K562 (cell line): Measurements from ENCODE around the gene FAM53B. TPM values are rescaled to one million over a fixed set of nuclear protein-coding genes. Genes with fewer than 3 reads are reported as not detected.

Experiments
- ATAC-seq: fragments of 200-7000 bp; cut with Tn5 transposase; 3 replicates; pipeline ENCODE4 v1.9.1; 2020; ENCODE audit warnings: moderate library complexity
- BruUV-seq: library from RNA; stranded (reverse); fragments of 400-500 nt; replicated peaks from 2 replicates; lab custom pipeline; 2021; lab: Mats Ljungman, UMichigan
- CTCF ChIA-PET: fragments of 300-600 bp; formaldehyde crosslinking; extraction: SDS; loops from one replicate; lab custom pipeline; 2021; ENCODE audit warnings: low intra/inter-chr PET ratio; lab: Yijun Ruan, JAX
- POLR2A ChIA-PET: fragments of 300-600, 350-650 bp; sonication (Branson Sonifier 250); formaldehyde crosslinking; extraction: SDS; loops from one replicate; lab custom pipeline; 2021; ENCODE audit warnings: antibody characterized with exemption, inconsistent platforms; lab: Yijun Ruan, JAX
- DNase-seq, 4 experiments: peaks; one replicate each; pipeline versions ENCODE4 v3.0.0 to v3.0.0-alpha.2; 2011 to 2018; ENCODE audit warnings: low spot score in 3 of 4, mixed read lengths in 3 of 4; ENCODE audit errors: extremely low read depth in 1 of 4
- FAIRE-seq: peaks from 2 replicates; lab custom pipeline; 2011; peaks lifted over from hg19 to GRCh38; lab: Jason Lieb, UNC
- H2AFZ ChIP-seq: 2 replicates; pipeline ENCODE4 v1.6.0; 2011; ENCODE audit warnings: low read depth, low read length, control low read depth, inconsistent platforms
- H3K27ac ChIP-seq: fragments of 200-600 bp; 3 replicates; pipeline ENCODE4 v1.8.0; 2011; ENCODE audit warnings: low read depth, mild to moderate bottlenecking, control low read depth, inconsistent platforms, low read length, moderate library complexity, mixed read lengths; ENCODE audit errors: extremely low read depth
- H3K27me3 ChIP-seq, 2 experiments: fragments of 300-600 bp in 1 of 2; 2 replicates in 1 of 2; 3 replicates in 1 of 2; pipeline versions ENCODE4 v1.6.0 to v1.8.0; 2011; ENCODE audit warnings: inconsistent platforms in 2 of 2, low read length in 2 of 2, mild to moderate bottlenecking in 1 of 2, mixed read lengths in 1 of 2, moderate library complexity in 1 of 2; ENCODE audit not compliant: control insufficient read depth in 2 of 2, insufficient read depth in 2 of 2
- H3K36me3 ChIP-seq: fragments of 300-600 bp; 3 replicates; pipeline ENCODE4 v1.8.0; 2011; ENCODE audit warnings: mild to moderate bottlenecking, low read length, inconsistent platforms; ENCODE audit not compliant: control insufficient read depth, insufficient read depth
- H3K4me1 ChIP-seq, 2 experiments: fragments of 200-600 bp in 1 of 2; replicated peaks in 1 of 2; 2 replicates in 1 of 2; 3 replicates in 1 of 2; pipeline versions ENCODE4 v1.5.1 to v1.8.0; 2011; ENCODE audit warnings: inconsistent platforms in 2 of 2, low read length in 2 of 2, mild to moderate bottlenecking in 1 of 2, mixed read lengths in 1 of 2, moderate library complexity in 1 of 2; ENCODE audit not compliant: control insufficient read depth in 2 of 2, insufficient read depth in 2 of 2
- H3K4me2 ChIP-seq: 2 replicates; pipeline ENCODE4 v1.6.1; 2011; ENCODE audit warnings: low read length, control low read depth, inconsistent platforms, mixed read lengths; ENCODE audit not compliant: insufficient read depth
- H3K4me3 ChIP-seq: fragments of 200-600 bp; sonication (generic), shearing (Covaris generic); 2 replicates; pipeline ENCODE4 v1.5.1; 2016; ENCODE audit warnings: control low read depth, inconsistent platforms
- H3K79me2 ChIP-seq: fragments of 200-600 bp; 3 replicates; pipeline ENCODE4 v1.8.0; 2011; ENCODE audit warnings: low read length, inconsistent platforms; ENCODE audit not compliant: control insufficient read depth, insufficient read depth
- H3K9ac ChIP-seq, 2 experiments: 2 replicates each; pipeline versions ENCODE4 v1.6.0 to v1.6.1; 2011; ENCODE audit warnings: low read depth in 2 of 2, low read length in 2 of 2, control low read depth in 1 of 2, inconsistent platforms in 1 of 2, mild to moderate bottlenecking in 1 of 2, mixed read lengths in 1 of 2; ENCODE audit not compliant: insufficient read depth in 1 of 2
- H3K9me1 ChIP-seq: one replicate; pipeline ENCODE4 v1.6.0; 2011; ENCODE audit warnings: inconsistent platforms, mild to moderate bottlenecking, low read length, moderate library complexity; ENCODE audit not compliant: control insufficient read depth, insufficient read depth
- H3K9me3 ChIP-seq: replicated peaks from 2 replicates; pipeline ENCODE4 v1.5.1; 2011; ENCODE audit warnings: low read depth, low read length, inconsistent platforms; ENCODE audit not compliant: control insufficient read depth, insufficient read depth
- H4K20me1 ChIP-seq: replicated peaks from 2 replicates; pipeline ENCODE4 v1.6.1; 2011; ENCODE audit warnings: low read length, inconsistent platforms, mixed read lengths; ENCODE audit not compliant: control insufficient read depth, insufficient read depth
- CEBPG ChIP-seq, 3 experiments: fragments of 200-800 bp in 1 of 3; sonication (Bioruptor generic) in 1 of 3; sonication (generic) in 1 of 3; formaldehyde crosslinking in 1 of 3; IDR thresholded peaks in 2 of 3; conservative IDR thresholded peaks in 1 of 3; 2 replicates each; pipeline versions ENCODE4 v1.6.1 to v1.8.0; 2016 to 2022; ENCODE audit warnings: missing compliant biosample characterization in 2 of 3, missing genetic modification characterization in 2 of 3, mild to moderate bottlenecking in 1 of 3, missing genetic modification reagents in 1 of 3
- EGR1 ChIP-seq: fragments of 450-650 bp; conservative IDR thresholded peaks from 2 replicates; pipeline ENCODE4 v1.6.1; 2017; ENCODE audit warnings: mild to moderate bottlenecking
- FOS ChIP-seq: IDR thresholded peaks from 3 replicates; pipeline ENCODE4 v1.6.1; 2011; ENCODE audit not compliant: insufficient read length; ENCODE audit errors: extremely low read depth
- HDAC3 ChIP-seq: fragments of 450-650 bp; IDR thresholded peaks from 2 replicates; pipeline ENCODE4 v1.6.1; 2018; ENCODE audit warnings: borderline replicate concordance, mild to moderate bottlenecking, moderate library complexity; ENCODE audit not compliant: partially characterized antibody
- SMAD4 ChIP-seq: fragments of 250-450 bp; sonication (Bioruptor Pico); conservative IDR thresholded peaks from 2 replicates; pipeline ENCODE4 v1.8.0; 2021; ENCODE audit warnings: inconsistent platforms, mild to moderate bottlenecking, moderate library complexity
- SNRNP70 ChIP-seq: fragments of 200-400 bp; formaldehyde crosslinking; optimal IDR thresholded peaks from 2 replicates; pipeline ENCODE3; 2017; ENCODE audit warnings: low read depth, low read length
- TCF3 ChIP-seq: sonication (generic); formaldehyde crosslinking; IDR thresholded peaks from 2 replicates; pipeline ENCODE4 v1.4.0; 2020; ENCODE audit warnings: mild to moderate bottlenecking, missing genetic modification reagents
- ZNF197 ChIP-seq: fragments of 200-800 bp; sonication (Bioruptor generic); IDR thresholded peaks from 2 replicates; pipeline ENCODE4 v1.6.1; 2016; ENCODE audit warnings: low read depth, missing genetic modification characterization, missing compliant biosample characterization
- ZNF224 ChIP-seq: sonication (generic); formaldehyde crosslinking; IDR thresholded peaks from 2 replicates; pipeline ENCODE4 v1.8.0; 2022; ENCODE audit warnings: mild to moderate bottlenecking, missing genetic modification reagents
- ZNF586 ChIP-seq: fragments of 450-650 bp; formaldehyde crosslinking; conservative IDR thresholded peaks from 2 replicates; pipeline ENCODE4 v1.4.0; 2020; ENCODE audit warnings: mild to moderate bottlenecking, moderate library complexity
- ZNF75A ChIP-seq: fragments of 450-650 bp; formaldehyde crosslinking; IDR thresholded peaks from 2 replicates; pipeline ENCODE4 v1.4.0; 2020; ENCODE audit warnings: mild to moderate bottlenecking
- WGBS: fragments of 100-300 bp; shearing (Covaris generic); methylation state at CpG from one replicate; pipeline ENCODE4 v1.1.6; 2016; ENCODE audit warnings: low coverage, mixed read lengths; ENCODE audit not compliant: insufficient coverage; ENCODE audit errors: missing lambda C conversion rate; 5-methylcytosine and 5-hydroxymethylcytosine counted together
- in situ Hi-C: fragments of 300-500 bp; cut with MboI; formaldehyde crosslinking; loops from 4 replicates; pipeline ENCODE4 v1.15.0; 2018; ENCODE audit warnings: inconsistent platforms, mixed read lengths
- intact Hi-C: fragments of 100-400 bp; cut with micrococcal nuclease; formaldehyde crosslinking; loops from 2 replicates; pipeline ENCODE4 v1.14.2; 2022
- polyA plus RNA-seq, 8 experiments: library from polyadenylated mRNA; depleted of rRNA in 4 of 8; stranded (reverse) in 5 of 8; unstranded in 3 of 8; fragments of >200 nt; fragmentation: Nextera tagmentation in 2 of 8; fragmentation: Illumina TruSeq in 1 of 8; extraction: Ambion mirVana in 2 of 8; extraction: Trizol in 1 of 8; gene quantifications; 2 replicates each; pipeline versions ENCODE4 v1.2.1 to v1.2.3, GENCODE V29; 2011 to 2014; ENCODE audit warnings: inconsistent platforms in 1 of 8, missing spikeins in 1 of 8
- total RNA-seq, 7 experiments: library from RNA; depleted of rRNA in 6 of 7; stranded (reverse); fragments of >200 nt in 6 of 7; fragmentation: Illumina TruSeq in 2 of 7; extraction: Trizol in 2 of 7; gene quantifications; 2 replicates each; pipeline versions ENCODE4 v1.2.1 to v1.2.3, GENCODE V29; 2011 to 2021; ENCODE audit warnings: low replicate concordance in 1 of 7
- TF ChIP-seq, protein P1 (sequence below): fragments of 250-450 bp; sonication (Bioruptor Pico); IDR thresholded peaks from 2 replicates; pipeline ENCODE4 v1.4.0; 2020; ENCODE audit warnings: mild to moderate bottlenecking, moderate library complexity
- TF ChIP-seq, protein P2 (sequence below): fragments of 250-450 bp; sonication (Bioruptor Pico); IDR thresholded peaks from 2 replicates; pipeline ENCODE4 v1.5.1; 2021; ENCODE audit warnings: mild to moderate bottlenecking
- TF ChIP-seq, protein P3 (sequence below): fragments of 200-800 bp; sonication (Bioruptor generic); IDR thresholded peaks from 2 replicates; pipeline ENCODE4 v1.6.1; 2017; ENCODE audit warnings: missing genetic modification characterization, missing compliant biosample characterization
- TF ChIP-seq, protein P4 (sequence below): sonication (generic); formaldehyde crosslinking; IDR thresholded peaks from 2 replicates; pipeline ENCODE4 v1.8.0; 2022; ENCODE audit warnings: missing genetic modification reagents, mild to moderate bottlenecking, moderate library complexity, borderline replicate concordance

The FAM53B gene
- total and polyA plus RNA-seq, 9 of the 15 experiments (the other 6 are each of a cell fraction or from before 2014, with no cell fraction given), result 0.03 to 16.5 (median 5.0) TPM

DNA sequence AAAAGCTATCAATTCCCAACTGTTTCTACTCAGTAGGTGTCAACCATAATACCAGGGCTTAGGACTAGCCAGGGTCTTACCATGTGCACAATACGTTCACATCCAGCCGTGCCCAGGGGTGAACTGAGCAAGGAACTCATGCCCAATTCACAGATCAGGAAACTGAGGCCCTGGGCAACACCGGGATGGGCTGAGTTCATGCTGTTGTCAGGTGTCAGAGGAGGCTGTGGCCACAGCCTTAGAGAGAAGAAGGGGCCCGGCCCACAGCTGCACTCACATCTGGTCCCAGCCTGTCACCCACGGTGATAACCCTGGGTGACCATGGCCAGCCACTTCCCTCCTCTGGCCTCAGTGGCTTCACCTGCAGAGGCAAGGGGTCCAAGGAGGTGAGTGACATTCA lies 92.0 kb downstream of the FAM53B start:
- FAIRE-seq, result no peak
- no peak for TF ChIP-seq HDAC3
- TF ChIP-seq, protein P1, sequence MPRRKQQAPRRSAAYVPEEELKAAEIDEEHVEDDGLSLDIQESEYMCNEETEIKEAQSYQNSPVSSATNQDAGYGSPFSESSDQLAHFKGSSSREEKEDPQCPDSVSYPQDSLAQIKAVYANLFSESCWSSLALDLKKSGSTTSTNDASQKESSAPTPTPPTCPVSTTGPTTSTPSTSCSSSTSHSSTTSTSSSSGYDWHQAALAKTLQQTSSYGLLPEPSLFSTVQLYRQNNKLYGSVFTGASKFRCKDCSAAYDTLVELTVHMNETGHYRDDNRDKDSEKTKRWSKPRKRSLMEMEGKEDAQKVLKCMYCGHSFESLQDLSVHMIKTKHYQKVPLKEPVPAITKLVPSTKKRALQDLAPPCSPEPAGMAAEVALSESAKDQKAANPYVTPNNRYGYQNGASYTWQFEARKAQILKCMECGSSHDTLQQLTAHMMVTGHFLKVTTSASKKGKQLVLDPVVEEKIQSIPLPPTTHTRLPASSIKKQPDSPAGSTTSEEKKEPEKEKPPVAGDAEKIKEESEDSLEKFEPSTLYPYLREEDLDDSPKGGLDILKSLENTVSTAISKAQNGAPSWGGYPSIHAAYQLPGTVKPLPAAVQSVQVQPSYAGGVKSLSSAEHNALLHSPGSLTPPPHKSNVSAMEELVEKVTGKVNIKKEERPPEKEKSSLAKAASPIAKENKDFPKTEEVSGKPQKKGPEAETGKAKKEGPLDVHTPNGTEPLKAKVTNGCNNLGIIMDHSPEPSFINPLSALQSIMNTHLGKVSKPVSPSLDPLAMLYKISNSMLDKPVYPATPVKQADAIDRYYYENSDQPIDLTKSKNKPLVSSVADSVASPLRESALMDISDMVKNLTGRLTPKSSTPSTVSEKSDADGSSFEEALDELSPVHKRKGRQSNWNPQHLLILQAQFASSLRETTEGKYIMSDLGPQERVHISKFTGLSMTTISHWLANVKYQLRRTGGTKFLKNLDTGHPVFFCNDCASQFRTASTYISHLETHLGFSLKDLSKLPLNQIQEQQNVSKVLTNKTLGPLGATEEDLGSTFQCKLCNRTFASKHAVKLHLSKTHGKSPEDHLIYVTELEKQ (CRISPR knock-in tag), result no peak
- TF ChIP-seq ZNF586 (CRISPR knock-in tag), result no peak
- TF ChIP-seq ZNF224, result no peak
- TF ChIP-seq, protein P2, sequence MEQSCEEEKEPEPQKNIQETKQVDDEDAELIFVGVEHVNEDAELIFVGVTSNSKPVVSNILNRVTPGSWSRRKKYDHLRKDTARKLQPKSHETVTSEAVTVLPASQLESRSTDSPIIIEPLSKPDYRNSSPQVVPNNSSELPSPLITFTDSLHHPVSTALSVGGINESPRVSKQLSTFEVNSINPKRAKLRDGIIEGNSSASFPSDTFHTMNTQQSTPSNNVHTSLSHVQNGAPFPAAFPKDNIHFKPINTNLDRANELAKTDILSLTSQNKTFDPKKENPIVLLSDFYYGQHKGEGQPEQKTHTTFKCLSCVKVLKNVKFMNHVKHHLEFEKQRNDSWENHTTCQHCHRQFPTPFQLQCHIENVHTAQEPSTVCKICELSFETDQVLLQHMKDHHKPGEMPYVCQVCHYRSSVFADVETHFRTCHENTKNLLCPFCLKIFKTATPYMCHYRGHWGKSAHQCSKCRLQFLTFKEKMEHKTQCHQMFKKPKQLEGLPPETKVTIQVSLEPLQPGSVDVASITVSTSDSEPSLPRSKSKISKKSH (CRISPR knock-in tag), result no peak
- TF ChIP-seq TCF3 (CRISPR knock-in tag), result no peak
- TF ChIP-seq SMAD4, result no peak
- TF ChIP-seq, protein P3, sequence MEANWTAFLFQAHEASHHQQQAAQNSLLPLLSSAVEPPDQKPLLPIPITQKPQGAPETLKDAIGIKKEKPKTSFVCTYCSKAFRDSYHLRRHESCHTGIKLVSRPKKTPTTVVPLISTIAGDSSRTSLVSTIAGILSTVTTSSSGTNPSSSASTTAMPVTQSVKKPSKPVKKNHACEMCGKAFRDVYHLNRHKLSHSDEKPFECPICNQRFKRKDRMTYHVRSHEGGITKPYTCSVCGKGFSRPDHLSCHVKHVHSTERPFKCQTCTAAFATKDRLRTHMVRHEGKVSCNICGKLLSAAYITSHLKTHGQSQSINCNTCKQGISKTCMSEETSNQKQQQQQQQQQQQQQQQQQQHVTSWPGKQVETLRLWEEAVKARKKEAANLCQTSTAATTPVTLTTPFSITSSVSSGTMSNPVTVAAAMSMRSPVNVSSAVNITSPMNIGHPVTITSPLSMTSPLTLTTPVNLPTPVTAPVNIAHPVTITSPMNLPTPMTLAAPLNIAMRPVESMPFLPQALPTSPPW (CRISPR knock-in tag), result no peak
- TF ChIP-seq CEBPG (CRISPR knock-in tag; IDR thresholded peaks at IDR 0.05), result no peak
- no peak for TF ChIP-seq CEBPG (tag; conservative IDR thresholded peaks at IDR 0.05 in 1 of 2, IDR thresholded peaks at IDR 0.05 in 1 of 2)
- no peak for TF ChIP-seq ZNF197 (CRISPR knock-in tag)
- TF ChIP-seq, protein P4, sequence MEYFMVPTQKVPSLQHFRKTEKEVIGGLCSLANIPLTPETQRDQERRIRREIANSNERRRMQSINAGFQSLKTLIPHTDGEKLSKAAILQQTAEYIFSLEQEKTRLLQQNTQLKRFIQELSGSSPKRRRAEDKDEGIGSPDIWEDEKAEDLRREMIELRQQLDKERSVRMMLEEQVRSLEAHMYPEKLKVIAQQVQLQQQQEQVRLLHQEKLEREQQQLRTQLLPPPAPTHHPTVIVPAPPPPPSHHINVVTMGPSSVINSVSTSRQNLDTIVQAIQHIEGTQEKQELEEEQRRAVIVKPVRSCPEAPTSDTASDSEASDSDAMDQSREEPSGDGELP, result no peak
- TF ChIP-seq EGR1, result no peak
- TF ChIP-seq ZNF75A (CRISPR knock-in tag), result no peak
- no peak for TF ChIP-seq SNRNP70
- TF ChIP-seq FOS, result no peak

More for the DNA sequence above, 92.0 kb downstream of the FAM53B start:
- Histone ChIP-seq H3K36me3 (peaks cover 6% of the 10 kb centered on the region; the same call in 1 of the 3 replicates), H4K20me1 (no peaks in the 10 kb centered on the region), H3K79me2 (peaks cover 13% of the 10 kb centered on the region; the same call in 2 of the 3 replicates), H3K9me1 (no peaks in the 10 kb centered on the region), H3K9ac (no peak overlapping the region), H3K27me3 (no peaks in the 10 kb centered on the region), H2AFZ (no peak overlapping the region), H3K4me3 (no peak overlapping the region), H3K9me3 (no peaks in the 10 kb centered on the region; the same call in 1 of the 2 replicates), H3K4me1 (peaks cover 23 to 34% of the 10 kb centered on the region in 2 experiments), H3K4me2 (no peak overlapping the region), H3K27ac (no peak overlapping the region)
- WGBS, result 81% methylated on average over 5 of the region's 5 CpGs
- DNase-seq, result no peak
- POLR2A ChIA-PET, result no interaction called here
- in situ Hi-C loops (no loop called here), intact Hi-C loops (no loop called here)
- BruUV-seq, result no TSS peak
- no peak for ATAC-seq
- CTCF ChIA-PET, result no interaction called here
